ENCODE results near the gene KIFC1.

GRCh38 chr6:33443025-33443424 lies 51.4 kb downstream of the KIFC1 start:
- TF ChIP-seq CTCF (IDR thresholded peaks at IDR 0.05) = no peak
- TF ChIP-seq POLR2A (IDR thresholded peaks at IDR 0.05) = no peak

All from thyroid gland (tissue), 4 donors.